Liver (tissue), 9 donors: Measurements from ENCODE around the gene MED25. TPM values are rescaled to one million over a fixed set of nuclear protein-coding genes. Genes with fewer than 3 reads are reported as not detected.

Source experiments
- DNase-seq: peaks from one replicate; pipeline ENCODE4 v3.0.0-alpha.2; 2017; ENCODE audit warnings: low spot score
- H3K27ac ChIP-seq, 2 donors: one replicate each; pipeline ENCODE4 v1.7.0; 2013; ENCODE audit warnings: inconsistent platforms in 2 of 2, low read length in 2 of 2, control low read depth in 1 of 2, low read depth in 1 of 2, mild to moderate bottlenecking in 1 of 2
- H3K27me3 ChIP-seq, 4 donors: one replicate each; pipeline versions ENCODE4 v1.6.1 to v1.7.0; 2013; ENCODE audit warnings: low read length in 3 of 4, inconsistent platforms in 1 of 4, mild to moderate bottlenecking in 1 of 4, moderate library complexity in 1 of 4; ENCODE audit not compliant: control insufficient read depth in 4 of 4, insufficient read depth in 4 of 4
- H3K36me3 ChIP-seq, 4 donors: one replicate each; pipeline versions ENCODE4 v1.6.1 to v1.7.0; 2013; ENCODE audit warnings: low read length in 3 of 4, mild to moderate bottlenecking in 3 of 4, low read depth in 1 of 4, moderate library complexity in 1 of 4; ENCODE audit not compliant: control insufficient read depth in 4 of 4, insufficient read depth in 3 of 4
- H3K4me1 ChIP-seq, 4 donors: one replicate each; pipeline versions ENCODE4 v1.6.1 to v1.7.0; 2013; ENCODE audit warnings: low read length in 3 of 4, mild to moderate bottlenecking in 3 of 4, moderate library complexity in 1 of 4; ENCODE audit not compliant: control insufficient read depth in 4 of 4, insufficient read depth in 4 of 4
- H3K4me3 ChIP-seq, 3 donors: one replicate each; pipeline versions ENCODE4 v1.6.1 to v1.7.0; 2013; ENCODE audit warnings: low read length in 3 of 3, control low read depth in 1 of 3, low read depth in 1 of 3, mild to moderate bottlenecking in 1 of 3
- H3K9ac ChIP-seq, 2 donors: one replicate each; pipeline ENCODE4 v1.7.0; 2013; ENCODE audit warnings: low read length in 2 of 2, mild to moderate bottlenecking in 2 of 2, moderate library complexity in 2 of 2, control low read depth in 1 of 2, low read depth in 1 of 2
- H3K9me3 ChIP-seq, 4 donors: one replicate each; pipeline versions ENCODE4 v1.6.1 to v1.7.0; 2013; ENCODE audit warnings: low read length in 3 of 4; ENCODE audit not compliant: control insufficient read depth in 4 of 4
- ATF3 ChIP-seq: IDR thresholded peaks from 2 replicates; pipeline ENCODE4 v1.6.1; 2016; ENCODE audit warnings: antibody characterized with exemption
- CTCF ChIP-seq: fragments of 150-350 bp; IDR thresholded peaks from 2 replicates; pipeline ENCODE4 v1.5.1; 2017; ENCODE audit warnings: improper control_type of control experiment, low read depth, low read length; ENCODE audit not compliant: missing input control
- EGR1 ChIP-seq, 2 donors: IDR thresholded peaks; 2 replicates each; pipeline ENCODE4 v1.6.1; 2016 to 2018; ENCODE audit warnings: antibody characterized with exemption in 2 of 2, low read depth in 2 of 2
- FOXA1 ChIP-seq: IDR thresholded peaks from 2 replicates; pipeline ENCODE4 v1.6.1; 2016; ENCODE audit warnings: antibody characterized with exemption
- FOXA2 ChIP-seq: IDR thresholded peaks from 2 replicates; pipeline ENCODE4 v1.6.1; 2016; ENCODE audit warnings: antibody characterized with exemption
- GABPA ChIP-seq, 2 donors: IDR thresholded peaks in 1 of 2; conservative IDR thresholded peaks in 1 of 2; 2 replicates each; pipeline ENCODE4 v1.6.1; 2016; ENCODE audit warnings: antibody characterized with exemption in 2 of 2, mild to moderate bottlenecking in 1 of 2, moderate library complexity in 1 of 2
- HNF4A ChIP-seq, 2 donors: conservative IDR thresholded peaks; 2 replicates each; pipeline ENCODE4 v1.6.1; 2016; ENCODE audit warnings: antibody characterized with exemption in 2 of 2, mild to moderate bottlenecking in 2 of 2
- HNF4G ChIP-seq: IDR thresholded peaks from 2 replicates; pipeline ENCODE4 v1.6.1; 2016; ENCODE audit warnings: antibody characterized with exemption
- JUND ChIP-seq, 2 donors: IDR thresholded peaks; 2 replicates each; pipeline ENCODE4 v1.6.1; 2016; ENCODE audit warnings: antibody characterized with exemption in 2 of 2
- MAX ChIP-seq: IDR thresholded peaks from 2 replicates; pipeline ENCODE4 v1.6.1; 2016; ENCODE audit warnings: antibody characterized with exemption
- NR2F2 ChIP-seq: IDR thresholded peaks from 2 replicates; pipeline ENCODE4 v1.6.1; 2016; ENCODE audit warnings: antibody characterized with exemption
- RAD21 ChIP-seq, 2 donors: IDR thresholded peaks; 2 replicates each; pipeline ENCODE4 v1.6.1; 2016; ENCODE audit warnings: antibody characterized with exemption in 2 of 2, mild to moderate bottlenecking in 2 of 2
- REST ChIP-seq: IDR thresholded peaks from 2 replicates; pipeline ENCODE4 v1.6.1; 2016; ENCODE audit warnings: antibody characterized with exemption, mild to moderate bottlenecking
- RXRA ChIP-seq, 2 donors: IDR thresholded peaks; 2 replicates each; pipeline ENCODE4 v1.6.1; 2017 to 2018; ENCODE audit warnings: antibody characterized with exemption in 2 of 2, mild to moderate bottlenecking in 1 of 2
- SP1 ChIP-seq: IDR thresholded peaks from 2 replicates; pipeline ENCODE4 v1.6.1; 2018; ENCODE audit warnings: antibody characterized with exemption, mild to moderate bottlenecking
- TAF1 ChIP-seq: conservative IDR thresholded peaks from 2 replicates; pipeline ENCODE4 v1.6.1; 2016; ENCODE audit warnings: antibody characterized with exemption, mild to moderate bottlenecking
- YY1 ChIP-seq: IDR thresholded peaks from 2 replicates; pipeline ENCODE4 v1.6.1; 2016; ENCODE audit warnings: antibody characterized with exemption, mild to moderate bottlenecking
- ZBTB33 ChIP-seq: IDR thresholded peaks from 2 replicates; pipeline ENCODE4 v1.6.1; 2016; ENCODE audit warnings: antibody characterized with exemption
- WGBS: extraction: QIAGEN DNeasy Blood & Tissue Kit; methylation state at CpG from one replicate; pipeline ENCODE4 v1.1.7; 2013; 5-methylcytosine and 5-hydroxymethylcytosine counted together
- polyA plus RNA-seq, 2 donors: library from polyadenylated mRNA; stranded (reverse) in 1 of 2; unstranded in 1 of 2; fragments of 200-250 nt in 1 of 2; fragments of >200 nt in 1 of 2; fragmentation: Nextera tagmentation in 1 of 2; extraction: Ambion mirVana in 1 of 2; gene quantifications; one replicate each; pipeline versions ENCODE4 v1.2.1 to v1.2.3, GENCODE V29; 2013 to 2015
- total RNA-seq, 2 donors: library from RNA; depleted of rRNA; stranded (reverse); fragments of >200 nt; gene quantifications; one replicate each; pipeline ENCODE4 v1.2.3, GENCODE V29; 2014
- donor health status: healthy.
- donor health status: healthy.
- donor health status: healthy.
- donor health status: healthy.
- donor health status: healthy.

The MED25 gene
- total and polyA plus RNA-seq, 4 donors: 4.7 to 24.1 (median 9.6) TPM

- 96% methylated on average over 11 of the region's 11 CpGs for WGBS
- H3K36me3 ChIP-seq: peaks cover 4 to 23% (median 13%) of the 10 kb centered on the region in 4 donors
Measured at GRCh38 chr19:49839713-49840112, 21.6 kb downstream of the MED25 start.

More at GRCh38 chr19:49839713-49840112, 21.6 kb downstream of the MED25 start:
- H3K4me1 ChIP-seq: no peaks in the 10 kb centered on the region
- DNase-seq: no peak
- TF ChIP-seq RAD21 (IDR thresholded peaks at IDR 0.05) (no peak), RXRA (IDR thresholded peaks at IDR 0.05) (no peak), ATF3 (no peak), FOXA1 (no peak), FOXA2 (no peak), HNF4A (conservative IDR thresholded peaks at IDR 0.05) (no peak), ZBTB33 (no peak), EGR1 (IDR thresholded peaks at IDR 0.05; ENCODE audit: low read depth in 2 of 2) (no peak), SP1 (no peak), CTCF (no peak), HNF4G (no peak), YY1 (no peak), GABPA (IDR thresholded peaks at IDR 0.05 in 1 of 2, conservative IDR thresholded peaks at IDR 0.05 in 1 of 2) (no peak), TAF1 (no peak), NR2F2 (no peak), MAX (no peak), JUND (IDR thresholded peaks at IDR 0.05) (no peak), REST (no peak)
- H3K9ac ChIP-seq: no peak overlapping the region
- H3K27me3 ChIP-seq: no peaks in the 10 kb centered on the region
- H3K4me3 ChIP-seq: no peak overlapping the region
- no peak overlapping the region for H3K27ac ChIP-seq
- no peaks in the 10 kb centered on the region for H3K9me3 ChIP-seq
